Keratinocyte (primary cell): Measurements from ENCODE around the gene PTPRN2. TPM values are rescaled to one million over a fixed set of nuclear protein-coding genes. Genes with fewer than 3 reads are reported as not detected.

ENCODE experiments used
- DNase-seq: peaks from one replicate; pipeline ENCODE4 v3.0.0-alpha.2; 2011; ENCODE audit warnings: low read depth, missing footprints, low spot score
- FAIRE-seq: peaks from 2 replicates; lab custom pipeline; 2011; peaks lifted over from hg19 to GRCh38; lab: Jason Lieb, UNC
- H2AFZ ChIP-seq: 2 replicates; pipeline ENCODE4 v1.6.0; 2012; ENCODE audit warnings: low read length, control low read depth, inconsistent platforms; ENCODE audit not compliant: control insufficient read depth
- H3K27ac ChIP-seq: 2 replicates; pipeline ENCODE4 v1.5.1; 2011; ENCODE audit warnings: low read length; ENCODE audit not compliant: control insufficient read depth, insufficient read depth
- H3K27me3 ChIP-seq: 3 replicates; pipeline ENCODE4 v1.6.0; 2011; ENCODE audit warnings: low read length; ENCODE audit not compliant: control insufficient read depth, insufficient read depth; ENCODE audit errors: extremely low read depth
- H3K36me3 ChIP-seq, 2 experiments: 2 replicates in 1 of 2; 3 replicates in 1 of 2; pipeline ENCODE4 v1.5.1; 2011; ENCODE audit warnings: low read length in 2 of 2, mild to moderate bottlenecking in 1 of 2; ENCODE audit not compliant: control insufficient read depth in 2 of 2, insufficient read depth in 2 of 2; ENCODE audit errors: extremely low read depth in 1 of 2
- H3K4me1 ChIP-seq: 3 replicates; pipeline ENCODE4 v1.5.1; 2011; ENCODE audit warnings: low read length; ENCODE audit not compliant: control insufficient read depth, insufficient read depth; ENCODE audit errors: extremely low read depth
- H3K4me2 ChIP-seq: 3 replicates; pipeline ENCODE4 v1.6.0; 2011; ENCODE audit warnings: low read depth, low read length; ENCODE audit not compliant: control insufficient read depth, insufficient read depth; ENCODE audit errors: extremely low read depth
- H3K4me3 ChIP-seq, 3 experiments: fragments of 200-600 bp in 1 of 3; sonication (generic) in 1 of 3; 2 replicates in 2 of 3; 3 replicates in 1 of 3; pipeline ENCODE4 v1.5.1; 2011 to 2016; ENCODE audit warnings: low read length in 3 of 3, mild to moderate bottlenecking in 3 of 3, control low read depth in 2 of 3, inconsistent platforms in 1 of 3, low read depth in 1 of 3, mixed read lengths in 1 of 3, mixed run types in 1 of 3, moderate library complexity in 1 of 3; ENCODE audit not compliant: control insufficient read depth in 2 of 3, insufficient read depth in 2 of 3; ENCODE audit errors: extremely low read depth in 1 of 3
- H3K79me2 ChIP-seq: 2 replicates; pipeline ENCODE4 v1.6.0; 2012; ENCODE audit warnings: low read length; ENCODE audit not compliant: control insufficient read depth, insufficient read depth
- H3K9ac ChIP-seq: 3 replicates; pipeline ENCODE4 v1.6.0; 2011; ENCODE audit warnings: low read length; ENCODE audit not compliant: control insufficient read depth, insufficient read depth; ENCODE audit errors: extremely low read depth
- H3K9me1 ChIP-seq: 3 replicates; pipeline ENCODE4 v1.6.0; 2011; ENCODE audit warnings: low read length; ENCODE audit not compliant: control insufficient read depth, insufficient read depth; ENCODE audit errors: extremely low read depth
- H3K9me3 ChIP-seq: 2 replicates; pipeline ENCODE4 v1.5.1; 2012; ENCODE audit warnings: low read depth, low read length; ENCODE audit not compliant: control insufficient read depth
- H4K20me1 ChIP-seq: 3 replicates; pipeline ENCODE4 v1.6.0; 2011; ENCODE audit warnings: low read length; ENCODE audit not compliant: control insufficient read depth, insufficient read depth; ENCODE audit errors: extremely low read depth
- CTCF ChIP-seq, 3 experiments: IDR thresholded peaks in 1 of 3; conservative IDR thresholded peaks in 1 of 3; optimal IDR thresholded peaks in 1 of 3; 2 replicates in 2 of 3; 3 replicates in 1 of 3; pipeline versions ENCODE3 to v1.5.1; 2011; ENCODE audit warnings: low read length in 3 of 3, mild to moderate bottlenecking in 3 of 3, moderate library complexity in 2 of 3, control low read depth in 1 of 3, inconsistent platforms in 1 of 3; ENCODE audit not compliant: insufficient read depth in 2 of 3; ENCODE audit errors: extremely low read depth in 1 of 3
- EZH2 ChIP-seq: IDR thresholded peaks from one replicate; pipeline ENCODE4 v1.6.1; 2012; ENCODE audit warnings: inconsistent platforms, mild to moderate bottlenecking, low read length, moderate library complexity
- dilution Hi-C: fragments of 300-500 bp; cut with MboI; formaldehyde crosslinking; loops from one replicate; pipeline ENCODE4 v1.7.0; 2020; ENCODE audit warnings: low sequenced_read_pairs; ENCODE audit not compliant: extremely low pct_ligation_motif_present
- polyA plus RNA-seq, 5 experiments: library from polyadenylated mRNA; depleted of rRNA in 3 of 5; stranded (reverse) in 3 of 5; stranded (forward) in 1 of 5; unstranded in 1 of 5; fragments of >200 nt; gene quantifications; 1 replicate in 1 of 5; 2 replicates in 3 of 5; 3 replicates in 1 of 5; pipeline versions ENCODE4 v1.2.1 to v1.2.3, GENCODE V29; 2011 to 2012; ENCODE audit warnings: missing spikeins in 2 of 5, low read depth in 1 of 5, low replicate concordance in 1 of 5

Gene PTPRN2
- polyA plus RNA-seq, 1 donor (not counting 4 experiments of a cell fraction or from before 2014, with no cell fraction given), result not detected

GRCh38 chr7:158473946-158474345 lies 113.7 kb downstream of the PTPRN2 start:
- dilution Hi-C loops, result no loop called here
- no peaks in the 10 kb centered on the region for H3K27me3 ChIP-seq

GRCh38 chr7:158473221-158473620 lies 114.4 kb downstream of the PTPRN2 start:
- dilution Hi-C loops, result no loop called here
- Histone ChIP-seq H3K36me3 (no peaks in the 10 kb centered on the region), H3K27me3 (no peaks in the 10 kb centered on the region), H3K9me3 (peaks cover 8% of the 10 kb centered on the region), H3K9ac (no peak overlapping the region), H3K79me2 (no peaks in the 10 kb centered on the region), H3K9me1 (no peaks in the 10 kb centered on the region), H3K4me3 (no peak overlapping the region), H2AFZ (no peak overlapping the region), H3K4me1 (no peaks in the 10 kb centered on the region), H3K27ac (no peak overlapping the region), H4K20me1 (no peaks in the 10 kb centered on the region), H3K4me2 (no peak overlapping the region)
- FAIRE-seq (no peak), DNase-seq (no peak)
- TF ChIP-seq EZH2 (no peak), CTCF (optimal IDR thresholded peaks at IDR 0.05 in 1 of 3, IDR thresholded peaks at IDR 0.05 in 1 of 3, conservative IDR thresholded peaks at IDR 0.05 in 1 of 3; ENCODE audit: extremely low read depth in 1 of 3, insufficient read depth in 2 of 3, low read length in 3 of 3) (no peak)

More at GRCh38 chr7:158473946-158474345, 113.7 kb downstream of the PTPRN2 start:
- Histone ChIP-seq H3K27ac (no peak overlapping the region), H3K79me2 (no peaks in the 10 kb centered on the region), H3K9ac (no peak overlapping the region), H3K4me2 (no peak overlapping the region), H3K4me1 (no peaks in the 10 kb centered on the region), H3K9me1 (no peaks in the 10 kb centered on the region), H2AFZ (no peak overlapping the region), H4K20me1 (no peaks in the 10 kb centered on the region), H3K4me3 (no peak overlapping the region), H3K36me3 (no peaks in the 10 kb centered on the region), H3K9me3 (peaks cover 4% of the 10 kb centered on the region)
- DNase-seq (no peak), FAIRE-seq (no peak)
- no peak for TF ChIP-seq EZH2
- no peak for TF ChIP-seq CTCF (optimal IDR thresholded peaks at IDR 0.05 in 1 of 3, IDR thresholded peaks at IDR 0.05 in 1 of 3, conservative IDR thresholded peaks at IDR 0.05 in 1 of 3; ENCODE audit: extremely low read depth in 1 of 3, insufficient read depth in 2 of 3, low read length in 3 of 3)
